ENCODE results near the gene AXL. TPM values are rescaled to one million over a fixed set of nuclear protein-coding genes. Genes with fewer than 3 reads are reported as not detected.
"Not testable (repeated sequence)": the region's sequence is repeated elsewhere in the genome, so short reads cannot be mapped to it uniquely, and the experiment has no call there.

The AXL gene
- total and polyA plus RNA-seq, 11 donors, result 5.0 to 62.5 (median 13.2) TPM

DNA sequence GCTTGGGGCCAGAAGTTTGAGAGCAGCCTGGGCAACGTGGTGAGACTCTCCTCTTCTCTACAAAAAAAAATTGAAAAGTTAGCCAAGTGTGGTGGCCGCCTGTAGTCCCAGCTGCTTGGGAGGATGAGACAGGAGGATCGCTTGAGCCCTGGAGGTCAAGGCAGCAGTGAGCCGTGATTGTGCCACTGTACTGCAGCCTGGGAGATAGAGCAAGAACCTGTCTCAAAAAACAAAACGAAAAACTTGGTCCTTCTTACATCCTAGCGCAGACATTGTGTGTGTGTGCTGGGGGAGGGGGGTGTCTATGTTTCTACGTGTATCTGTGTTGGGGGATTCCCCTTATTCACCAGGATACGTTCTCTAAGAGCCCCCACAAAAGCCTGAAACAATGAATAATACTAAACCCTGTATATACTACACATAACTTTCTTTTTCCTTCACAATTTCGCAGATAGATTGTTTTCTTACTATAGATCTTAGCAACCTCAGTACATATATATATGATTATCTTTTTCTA lies 7.9 kb downstream of the AXL start:
- Histone ChIP-seq H3K9me3 (no peaks in the 10 kb centered on the region), H3K4me1 (peaks cover 0 to 24% (median 13%) of the 10 kb centered on the region in 12 donors), H3K4me3 (peak overlapping the region in 11 of 12 donors; percentile 36 to 62 (median 54)), H3K36me3 (peaks cover 0 to 13% (median 0%) of the 10 kb centered on the region in 9 donors), H3K27ac (peak overlapping the region in 10 of 12 donors; percentile 68 to 94 (median 80)), H3K27me3 (peaks cover 0 to 17% (median 0%) of the 10 kb centered on the region in 9 donors)
- intact Hi-C loops (cut with DNase I), result loop anchor here in 2 of 10 donors (2.0 to 5.0 kb wide), 2 partner anchors 35 to 72 kb away; partner anchors contain the start of gene HNRNPUL1 (in 1 of the 2)
- TF ChIP-seq, protein P1, sequence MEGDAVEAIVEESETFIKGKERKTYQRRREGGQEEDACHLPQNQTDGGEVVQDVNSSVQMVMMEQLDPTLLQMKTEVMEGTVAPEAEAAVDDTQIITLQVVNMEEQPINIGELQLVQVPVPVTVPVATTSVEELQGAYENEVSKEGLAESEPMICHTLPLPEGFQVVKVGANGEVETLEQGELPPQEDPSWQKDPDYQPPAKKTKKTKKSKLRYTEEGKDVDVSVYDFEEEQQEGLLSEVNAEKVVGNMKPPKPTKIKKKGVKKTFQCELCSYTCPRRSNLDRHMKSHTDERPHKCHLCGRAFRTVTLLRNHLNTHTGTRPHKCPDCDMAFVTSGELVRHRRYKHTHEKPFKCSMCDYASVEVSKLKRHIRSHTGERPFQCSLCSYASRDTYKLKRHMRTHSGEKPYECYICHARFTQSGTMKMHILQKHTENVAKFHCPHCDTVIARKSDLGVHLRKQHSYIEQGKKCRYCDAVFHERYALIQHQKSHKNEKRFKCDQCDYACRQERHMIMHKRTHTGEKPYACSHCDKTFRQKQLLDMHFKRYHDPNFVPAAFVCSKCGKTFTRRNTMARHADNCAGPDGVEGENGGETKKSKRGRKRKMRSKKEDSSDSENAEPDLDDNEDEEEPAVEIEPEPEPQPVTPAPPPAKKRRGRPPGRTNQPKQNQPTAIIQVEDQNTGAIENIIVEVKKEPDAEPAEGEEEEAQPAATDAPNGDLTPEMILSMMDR (IDR thresholded peaks at IDR 0.05), result no peak
- no peak for TF ChIP-seq POLR2A (IDR thresholded peaks at IDR 0.05)
- peak in 1 of 5 donors; percentile 53 for DNase-seq
- ATAC-seq, result no peak
- WGBS, 4 donors, result 61 to 68% (median 66%) methylated on average over 9 of the region's 9 CpGs

DNA sequence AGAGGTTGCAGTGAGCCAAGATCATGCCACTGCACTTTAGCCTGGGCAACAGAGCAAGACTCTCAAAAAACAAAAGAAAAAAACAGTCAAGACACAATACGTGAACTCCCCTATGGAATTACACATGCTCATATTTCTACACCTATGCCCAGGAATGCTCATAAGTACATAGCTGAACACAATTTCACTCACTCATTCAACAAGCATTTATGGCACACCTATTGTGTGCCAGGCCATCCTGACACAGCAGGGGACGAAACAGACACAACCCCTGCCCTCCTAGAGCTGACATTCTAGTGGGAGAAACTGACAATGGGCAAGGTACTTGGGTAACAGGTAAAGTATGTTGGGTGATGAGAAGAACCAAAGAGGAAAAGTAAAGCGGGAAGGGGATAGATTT lies 9.5 kb downstream of the AXL start:
- peaks cover 0 to 32% (median 13%) of the 10 kb centered on the region in 12 donors for H3K4me1 ChIP-seq
- intact Hi-C loops (cut with DNase I), result loop anchor here in 1 of 10 donors (5.0 kb wide), 1 partner anchor 34 kb away; the partner anchor contains the start of gene HNRNPUL1
- no peak for ATAC-seq

GRCh38 chr19:41229338-41229737 lies 10.3 kb downstream of the AXL start:
- intact Hi-C loops (cut with DNase I), result loop anchor here in 1 of 10 donors (5.0 kb wide), 1 partner anchor 33 kb away; the partner anchor contains the start of gene HNRNPUL1
- H3K4me3 ChIP-seq, H3K9me3 ChIP-seq, DNase-seq, ATAC-seq: not testable (repeated sequence)
- WGBS, 4 donors, result 87 to 92% (median 89%) methylated on average over 5 of the region's 5 CpGs
- peaks cover 0 to 30% (median 3%) of the 10 kb centered on the region in 9 donors for H3K36me3 ChIP-seq
- H3K27me3 ChIP-seq, result peaks cover 0 to 17% (median 0%) of the 10 kb centered on the region in 9 donors
- H3K27ac ChIP-seq, result peak overlapping the region in 1 of 12 donors; percentile 36
- peaks cover 0 to 35% (median 13%) of the 10 kb centered on the region in 12 donors for H3K4me1 ChIP-seq

More for the DNA sequence above, 9.5 kb downstream of the AXL start:
- Histone ChIP-seq H3K27me3 (peaks cover 0 to 17% (median 0%) of the 10 kb centered on the region in 9 donors), H3K9me3 (no peaks in the 10 kb centered on the region), H3K36me3 (peaks cover 0 to 22% (median 0%) of the 10 kb centered on the region in 9 donors), H3K27ac (no peak overlapping the region), H3K4me3 (no peak overlapping the region)
- TF ChIP-seq, protein P1 (IDR thresholded peaks at IDR 0.05), result no peak
- no peak for TF ChIP-seq POLR2A (IDR thresholded peaks at IDR 0.05)
- 57 to 91% (median 85%) methylated on average over 3 of the region's 3 CpGs for WGBS, 4 donors
- no peak for DNase-seq

DNA sequence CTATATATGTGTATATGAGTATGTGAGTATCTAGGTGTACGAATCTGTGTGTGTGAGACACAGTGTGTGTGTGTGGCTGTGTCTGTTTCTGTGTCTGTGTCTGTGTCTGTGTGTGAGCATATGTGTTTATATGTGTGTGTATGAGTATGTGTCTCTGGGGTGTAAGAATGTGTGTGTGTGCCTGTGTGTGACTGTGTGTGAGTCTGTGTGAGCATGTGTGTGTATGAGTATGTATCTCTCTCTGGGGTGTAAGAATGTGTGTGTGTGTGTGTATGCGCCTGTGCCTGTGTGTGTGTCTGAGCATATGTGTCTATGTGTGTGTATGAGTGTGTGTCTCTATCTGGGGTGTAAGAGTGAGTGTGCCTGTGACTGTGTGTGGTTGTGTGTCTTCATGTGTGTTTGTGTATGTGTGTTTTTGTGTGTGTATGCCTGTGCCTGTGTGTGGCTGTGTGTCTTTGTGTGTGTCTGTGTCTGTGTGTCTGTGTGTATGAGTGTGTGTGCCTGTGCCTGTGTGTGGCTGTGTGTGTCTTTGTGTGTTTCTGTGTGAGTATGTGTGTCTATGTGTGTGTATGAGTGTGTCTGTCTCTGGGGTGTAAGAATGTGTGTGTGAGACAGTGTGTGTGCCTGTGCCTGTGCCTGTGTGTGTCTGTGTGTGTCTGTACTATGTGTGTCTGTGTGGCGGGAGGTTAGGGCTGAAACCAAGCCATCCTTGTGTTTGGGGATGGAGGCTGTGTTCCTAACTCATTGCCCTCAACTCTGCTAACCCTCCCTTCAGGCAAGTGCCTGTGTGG lies 11.2 kb downstream of the AXL start:
- Histone ChIP-seq H3K9me3 (no peaks in the 10 kb centered on the region), H3K4me3 (no peak overlapping the region), H3K36me3 (peaks cover 0 to 39% (median 3%) of the 10 kb centered on the region in 9 donors), H3K27me3 (peaks cover 0 to 17% (median 0%) of the 10 kb centered on the region in 9 donors), H3K4me1 (peaks cover 0 to 31% (median 13%) of the 10 kb centered on the region in 12 donors), H3K27ac (no peak overlapping the region)
- ATAC-seq (no peak), DNase-seq (no peak)
- intact Hi-C loops (cut with DNase I), result no loop called here
- no peak for TF ChIP-seq POLR2A (IDR thresholded peaks at IDR 0.05)
- TF ChIP-seq, protein P1 (IDR thresholded peaks at IDR 0.05), result no peak
- WGBS, 4 donors, result 89 to 97% (median 93%) methylated on average over 3 of the region's 3 CpGs
